GM18951 (cell line): Measurements from ENCODE around the gene ZIM2.
"Not testable (repeated sequence)": the region's sequence is repeated elsewhere in the genome, so short reads cannot be mapped to it uniquely, and the experiment has no call there.

ENCODE experiments used
- POLR2A ChIP-seq: IDR thresholded peaks from 4 replicates; pipeline ENCODE4 v1.6.1; 2011; ENCODE audit warnings: mild to moderate bottlenecking; ENCODE audit not compliant: insufficient read length, insufficient read depth; ENCODE audit errors: extremely low read depth
- in situ Hi-C: fragments of 300-500 bp; cut with MboI; formaldehyde crosslinking; loops from one replicate; pipeline ENCODE4 v1.12.0; 2022; ENCODE audit warnings: low sequenced_read_pairs, mixed read lengths, inconsistent platforms; ENCODE audit not compliant: unreplicated experiment

ZIM2 gene

GRCh38 chr19:56862741-56863140, 22.2 kb upstream of the ZIM2 start:
- TF ChIP-seq POLR2A, result no peak
- in situ Hi-C loops, result no loop called here

GRCh38 chr19:56860409-56860808, 19.9 kb upstream of the ZIM2 start:
- in situ Hi-C loops, result not testable (repeated sequence)

- no peak for TF ChIP-seq POLR2A
- in situ Hi-C loops, result no loop called here
Measured at GRCh38 chr19:56858026-56858425, 17.5 kb upstream of the ZIM2 start.

GRCh38 chr19:56856822-56857221, 16.3 kb upstream of the ZIM2 start:
- TF ChIP-seq POLR2A, result no peak
- in situ Hi-C loops, result no loop called here

- in situ Hi-C loops, result not testable (repeated sequence)
Measured at GRCh38 chr19:56852361-56852760, 11.8 kb upstream of the ZIM2 start.

GRCh38 chr19:56848166-56848565, 7.6 kb upstream of the ZIM2 start:
- in situ Hi-C loops, result no loop called here
- TF ChIP-seq POLR2A, result no peak

- in situ Hi-C loops, result no loop called here
- no peak for TF ChIP-seq POLR2A
Measured at GRCh38 chr19:56842412-56842811, 1.9 kb upstream of the ZIM2 start.

- in situ Hi-C loops, result no loop called here
Measured at GRCh38 chr19:56841193-56841543, 642 bp upstream of the ZIM2 start.

GRCh38 chr19:56839652-56840450, 675 bp downstream of the ZIM2 start:
- no peak for TF ChIP-seq POLR2A

More at GRCh38 chr19:56841193-56841543, 642 bp upstream of the ZIM2 start:
- no peak for TF ChIP-seq POLR2A

GRCh38 chr19:56838909-56839651, 1.4 kb downstream of the ZIM2 start:
- TF ChIP-seq POLR2A, result no peak
- in situ Hi-C loops, result no loop called here

More at GRCh38 chr19:56839652-56840450, 675 bp downstream of the ZIM2 start:
- in situ Hi-C loops, result no loop called here

- in situ Hi-C loops, result no loop called here
- no peak for TF ChIP-seq POLR2A
Measured at GRCh38 chr19:56838024-56838908, 2.3 kb downstream of the ZIM2 start.

GRCh38 chr19:56837492-56838023, 3.0 kb downstream of the ZIM2 start:
- in situ Hi-C loops, result no loop called here
- TF ChIP-seq POLR2A, result no peak

GRCh38 chr19:56837004-56837403, 3.5 kb downstream of the ZIM2 start:
- in situ Hi-C loops, result no loop called here
- no peak for TF ChIP-seq POLR2A

GRCh38 chr19:56836059-56836458, 4.5 kb downstream of the ZIM2 start:
- in situ Hi-C loops, result no loop called here
- no peak for TF ChIP-seq POLR2A
